ENCODE measurements around the gene GNAI2. TPM values are rescaled to one million over a fixed set of nuclear protein-coding genes. Genes with fewer than 3 reads are reported as not detected.
"Not testable (repeated sequence)": the region's sequence is repeated elsewhere in the genome, so short reads cannot be mapped to it uniquely, and the experiment has no call there.

GNAI2 gene
- total RNA-seq, 1 donor from 2014 or later = 309 TPM

DNA sequence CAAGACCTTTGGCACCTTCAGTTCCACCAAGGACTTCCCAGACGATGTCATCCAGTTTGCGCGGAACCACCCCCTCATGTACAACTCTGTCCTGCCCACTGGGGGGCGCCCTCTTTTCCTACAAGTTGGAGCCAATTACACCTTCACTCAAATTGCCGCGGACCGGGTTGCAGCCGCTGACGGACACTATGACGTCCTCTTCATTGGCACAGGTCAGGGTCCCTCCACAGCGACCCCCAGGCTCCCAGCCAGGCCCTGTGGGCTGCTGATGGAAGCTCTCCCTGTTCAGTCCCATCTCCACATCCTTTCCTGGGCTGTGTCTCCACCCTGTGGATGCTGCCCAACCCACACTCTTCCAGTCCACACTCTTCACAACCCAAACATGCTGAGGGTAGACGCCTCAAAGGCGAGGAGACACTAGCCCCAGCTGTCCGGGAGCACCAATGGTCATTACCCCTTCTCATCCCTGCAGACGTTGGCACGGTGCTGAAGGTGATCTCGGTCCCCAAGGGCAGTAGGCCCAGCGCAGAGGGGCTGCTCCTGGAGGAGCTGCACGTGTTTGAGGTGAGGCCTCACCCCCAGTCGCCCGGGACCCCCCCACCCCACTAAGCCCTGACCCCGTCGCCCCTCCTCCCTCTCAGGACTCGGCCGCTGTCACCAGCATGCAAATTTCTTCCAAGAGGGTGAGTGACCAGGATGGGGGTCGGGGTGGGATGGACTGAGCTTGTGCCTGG is 38.5 kb downstream of the GNAI2 start:
- no peak for DNase-seq (ENCODE audit: low spot score)

DNA sequence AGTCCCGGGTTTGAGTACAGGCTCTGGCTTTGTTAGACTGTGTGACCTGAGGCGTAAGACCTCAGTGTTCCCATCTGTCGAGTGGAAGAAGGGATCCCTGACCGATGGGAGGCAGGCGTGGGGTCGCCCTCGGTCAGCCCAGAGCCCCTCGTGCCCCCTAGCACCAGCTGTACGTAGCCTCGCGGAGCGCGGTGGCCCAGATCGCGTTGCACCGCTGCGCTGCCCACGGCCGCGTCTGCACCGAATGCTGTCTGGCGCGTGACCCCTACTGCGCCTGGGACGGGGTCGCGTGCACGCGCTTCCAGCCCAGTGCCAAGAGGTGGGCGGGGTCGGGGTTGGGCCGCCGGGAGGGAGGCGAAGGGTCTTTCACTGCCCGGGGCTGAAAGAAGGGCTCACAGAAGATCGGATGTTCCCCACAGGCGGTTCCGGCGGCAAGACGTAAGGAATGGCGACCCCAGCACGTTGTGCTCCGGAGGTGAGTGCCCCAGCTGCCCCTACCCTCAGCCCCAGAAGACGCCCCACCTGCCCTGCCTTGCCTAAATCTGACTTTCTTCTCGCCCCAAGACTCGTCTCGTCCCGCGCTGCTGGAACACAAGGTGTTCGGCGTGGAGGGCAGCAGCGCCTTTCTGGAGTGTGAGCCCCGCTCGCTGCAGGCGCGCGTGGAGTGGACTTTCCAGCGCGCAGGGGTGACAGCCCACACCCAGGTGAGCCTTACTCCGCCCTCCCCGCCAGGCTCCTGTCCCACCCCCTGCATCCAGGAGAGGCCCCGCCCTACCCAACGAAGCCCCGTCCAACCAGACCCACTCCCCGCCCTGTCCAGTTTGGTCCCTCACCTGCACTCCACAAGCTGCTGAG is 39.4 kb downstream of the GNAI2 start:
- no peak for DNase-seq (ENCODE audit: low spot score)

DNA sequence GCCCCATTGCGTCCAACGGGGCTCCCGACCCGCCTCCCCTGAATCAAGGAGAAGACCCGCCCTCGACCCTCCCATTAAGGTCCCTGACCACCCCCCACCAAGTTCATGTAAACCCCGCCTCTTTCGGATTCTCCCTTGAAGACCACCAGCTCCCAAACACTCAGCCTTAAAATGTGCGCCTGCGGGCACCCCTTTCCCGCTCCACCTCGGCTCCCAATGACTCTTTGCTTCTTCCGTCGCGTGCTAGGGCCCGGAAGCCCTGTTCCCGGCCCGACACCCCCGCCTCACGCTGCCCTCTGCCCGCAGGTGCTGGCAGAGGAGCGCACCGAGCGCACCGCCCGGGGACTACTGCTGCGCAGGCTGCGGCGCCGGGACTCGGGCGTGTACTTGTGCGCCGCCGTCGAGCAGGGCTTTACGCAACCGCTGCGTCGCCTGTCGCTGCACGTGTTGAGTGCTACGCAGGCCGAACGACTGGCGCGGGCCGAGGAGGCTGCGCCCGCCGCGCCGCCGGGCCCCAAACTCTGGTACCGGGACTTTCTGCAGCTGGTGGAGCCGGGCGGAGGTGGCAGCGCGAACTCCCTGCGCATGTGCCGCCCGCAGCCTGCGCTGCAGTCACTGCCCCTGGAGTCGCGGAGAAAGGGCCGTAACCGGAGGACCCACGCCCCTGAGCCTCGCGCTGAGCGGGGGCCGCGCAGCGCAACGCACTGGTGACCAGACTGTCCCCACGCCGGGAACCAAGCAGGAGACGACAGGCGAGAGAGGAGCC is 40.2 kb downstream of the GNAI2 start:
- DNase-seq (ENCODE audit: low spot score) = no peak

DNA sequence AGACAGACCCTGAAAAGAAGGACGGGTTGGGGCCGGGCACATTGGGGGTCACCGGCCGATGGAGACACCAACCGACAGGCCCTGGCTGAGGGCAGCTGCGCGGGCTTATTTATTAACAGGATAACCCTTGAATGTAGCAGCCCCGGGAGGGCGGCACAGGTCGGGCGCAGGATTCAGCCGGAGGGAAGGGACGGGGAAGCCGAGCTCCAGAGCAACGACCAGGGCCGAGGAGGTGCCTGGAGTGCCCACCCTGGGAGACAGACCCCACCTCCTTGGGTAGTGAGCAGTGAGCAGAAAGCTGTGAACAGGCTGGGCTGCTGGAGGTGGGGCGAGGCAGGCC is 40.7 kb downstream of the GNAI2 start:
- DNase-seq (ENCODE audit: low spot score) = no peak

DNA sequence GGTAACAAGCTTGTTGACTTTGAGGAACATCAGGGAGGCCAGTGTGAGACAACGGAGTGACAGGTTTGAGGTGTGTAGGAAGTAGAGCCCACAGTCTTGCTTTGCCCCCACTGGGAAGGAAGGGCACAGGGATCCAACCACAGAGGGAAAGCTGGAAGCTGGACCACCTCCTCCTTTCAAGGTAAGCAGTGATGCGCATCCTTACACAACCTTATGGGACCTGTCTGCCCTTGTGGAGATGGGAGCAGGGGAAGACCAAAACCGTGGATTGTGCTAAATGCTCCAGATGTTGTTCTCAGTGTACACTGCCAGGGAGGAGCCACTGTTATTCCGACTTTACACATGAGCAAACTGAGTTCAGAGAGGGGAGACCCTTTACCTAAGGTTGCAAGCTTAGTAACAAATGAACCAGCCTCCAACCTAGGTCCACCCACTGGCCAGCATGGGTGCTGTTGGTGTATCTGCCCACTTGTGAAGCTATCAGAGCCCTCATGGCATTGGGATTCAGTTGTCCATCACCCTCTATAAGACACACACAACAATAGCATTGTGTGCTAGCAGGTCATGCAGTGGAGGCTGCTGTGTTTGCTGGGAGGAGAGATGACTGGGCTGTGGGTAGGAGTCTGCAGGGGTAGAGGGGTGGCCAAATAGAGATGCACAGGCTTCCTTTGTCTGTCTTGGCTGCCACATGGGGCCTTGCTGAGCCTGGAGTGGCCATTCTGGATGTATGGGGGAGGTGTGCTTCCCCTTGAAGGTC is 42.3 kb downstream of the GNAI2 start:
- DNase-seq (ENCODE audit: low spot score) = no peak

DNA sequence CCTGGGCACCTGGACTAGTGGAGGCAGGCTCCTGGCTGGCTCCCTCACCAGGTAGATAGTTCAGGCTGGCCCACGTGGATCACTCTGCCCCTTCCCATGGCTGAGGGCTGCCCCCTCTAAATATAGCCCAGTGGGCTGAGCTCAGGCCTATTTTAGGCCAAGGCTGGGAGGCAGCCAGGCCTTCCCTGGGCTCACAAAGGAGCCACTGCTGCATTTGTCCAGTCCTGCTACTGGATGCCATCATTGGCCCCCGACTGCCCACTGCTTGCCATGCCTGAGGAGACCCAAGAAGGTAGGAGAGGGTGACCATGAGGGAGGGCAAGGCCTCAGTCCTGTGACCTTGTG is 42.8 kb downstream of the GNAI2 start, which contains the start of gene LSMEM2:
TSS of gene LSMEM2 (plus strand) at position 208 of the 345 bp plus-strand sequence. CDS start at position 235, 27 bp downstream.
- no peak for DNase-seq (ENCODE audit: low spot score)

DNA sequence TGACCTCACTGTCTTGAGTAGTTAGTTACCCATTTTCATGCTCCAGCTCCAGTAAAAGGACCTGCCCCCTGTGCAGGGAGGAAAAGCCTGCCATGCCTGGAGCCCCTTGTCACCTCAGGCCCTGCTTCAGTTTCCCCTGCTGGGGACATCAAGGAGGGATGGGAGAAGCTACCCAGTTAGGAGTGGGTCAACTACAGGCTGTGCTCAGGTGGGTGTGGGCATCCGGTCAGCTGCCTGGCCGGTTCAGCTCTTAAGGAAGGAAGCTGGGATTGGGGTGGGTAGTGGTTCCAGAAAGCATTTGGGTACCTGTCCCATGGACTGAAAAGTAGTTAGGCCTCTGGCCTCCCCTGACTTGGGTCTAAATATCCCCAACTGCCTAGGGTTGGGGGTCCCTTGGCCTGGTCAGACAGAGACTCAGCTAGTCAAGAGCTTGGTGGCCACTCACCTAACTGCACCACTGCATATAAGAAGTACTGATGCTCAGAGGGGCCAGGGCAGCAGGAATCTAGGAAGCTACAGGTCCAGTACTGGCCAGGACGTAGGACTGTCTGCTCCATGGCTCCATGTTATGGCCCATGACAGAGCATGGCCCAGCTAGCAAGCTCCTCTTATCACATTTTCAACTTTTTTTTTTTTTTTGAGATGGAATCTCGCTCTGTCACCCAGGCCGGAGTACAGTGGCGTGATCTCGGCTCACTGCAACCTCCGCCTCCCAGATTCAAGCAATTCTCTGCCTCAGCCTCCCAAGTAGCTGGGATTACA is 43.4 kb downstream of the GNAI2 start:
- DNase-seq (ENCODE audit: low spot score) = no peak

DNA sequence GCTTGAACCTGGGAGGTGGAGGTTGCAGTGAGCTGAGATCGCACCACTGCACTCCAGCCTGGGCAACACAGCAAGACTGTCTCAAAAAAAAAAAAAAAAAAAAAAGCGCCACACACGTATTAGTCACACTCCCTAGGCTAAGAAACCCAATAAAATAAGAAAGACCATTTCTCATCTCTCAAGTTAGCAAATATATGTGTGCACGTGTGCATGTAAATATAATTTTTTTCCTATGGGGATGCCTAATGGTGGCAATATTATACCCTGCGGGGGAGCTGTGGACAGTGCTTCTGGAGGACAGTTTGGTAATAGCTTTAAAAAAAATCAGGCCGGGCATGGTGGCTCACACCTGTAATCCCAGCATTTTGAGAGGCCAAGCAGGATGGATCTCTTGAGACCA is 48.1 kb downstream of the GNAI2 start:
- DNase-seq (ENCODE audit: low spot score) = not testable (repeated sequence)

DNA sequence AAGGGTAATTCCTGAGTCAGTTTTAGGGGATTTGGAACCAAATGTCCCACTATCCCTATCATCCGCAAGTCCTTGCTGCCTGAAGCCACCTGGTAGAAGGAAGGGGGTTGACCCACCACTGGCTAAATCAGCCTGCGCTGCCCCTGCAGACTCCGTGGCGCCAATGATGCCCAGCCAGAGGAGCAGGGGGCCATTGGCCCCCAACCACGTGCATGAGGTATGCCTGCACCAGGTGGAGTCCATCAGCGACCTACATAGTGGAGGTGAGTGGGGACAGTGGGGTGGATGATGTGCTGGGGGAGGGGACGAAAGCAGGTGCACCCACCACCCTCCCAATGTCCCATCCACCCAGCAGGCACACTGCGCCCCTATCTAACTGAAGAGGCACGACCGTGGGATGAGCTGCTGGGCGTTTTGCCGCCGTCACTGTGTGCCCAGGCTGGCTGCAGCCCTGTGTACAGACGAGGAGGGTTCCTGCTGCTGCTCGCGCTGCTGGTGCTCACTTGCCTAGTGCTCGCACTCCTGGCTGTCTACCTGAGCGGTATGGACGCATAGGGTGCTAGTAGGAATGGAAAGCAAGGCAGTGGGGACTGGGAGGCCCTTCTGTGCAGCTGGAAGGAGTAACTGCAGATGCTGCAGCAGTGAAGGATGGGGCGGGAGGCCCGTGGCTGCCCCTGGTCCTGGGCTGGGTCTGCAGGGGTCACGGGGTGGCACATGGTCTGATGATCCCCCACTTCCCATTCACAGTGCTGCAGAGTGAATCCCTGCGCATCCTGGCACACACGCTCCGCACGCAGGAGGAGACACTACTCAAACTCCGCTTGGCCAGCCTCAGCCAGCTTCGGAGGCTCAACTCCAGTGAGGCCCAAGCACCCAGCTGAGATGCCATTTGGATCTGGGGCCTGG is 50.6 kb downstream of the GNAI2 start:
- DNase-seq (ENCODE audit: low spot score) = no peak

DNA sequence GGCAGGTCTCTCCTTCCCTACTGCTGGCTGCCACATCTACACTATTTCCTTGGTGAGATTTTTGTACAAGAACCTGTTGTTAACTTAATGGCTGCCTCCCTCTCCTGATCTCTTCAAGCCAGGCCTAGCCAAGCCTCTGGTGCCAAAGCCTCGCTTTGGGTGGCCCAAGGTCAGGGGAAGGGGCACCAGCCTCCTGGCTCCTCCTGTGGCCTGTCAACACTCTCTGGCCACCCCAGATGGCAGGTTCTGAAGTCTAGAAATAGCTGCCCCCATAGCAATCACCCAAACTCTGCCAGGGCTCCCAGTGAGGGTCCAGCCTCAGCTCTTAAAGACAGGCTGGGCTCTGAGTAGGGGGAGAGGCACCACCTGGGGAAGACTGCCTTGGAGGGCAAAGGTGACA is 51.3 kb downstream of the GNAI2 start:
- DNase-seq (ENCODE audit: low spot score) = no peak

DNA sequence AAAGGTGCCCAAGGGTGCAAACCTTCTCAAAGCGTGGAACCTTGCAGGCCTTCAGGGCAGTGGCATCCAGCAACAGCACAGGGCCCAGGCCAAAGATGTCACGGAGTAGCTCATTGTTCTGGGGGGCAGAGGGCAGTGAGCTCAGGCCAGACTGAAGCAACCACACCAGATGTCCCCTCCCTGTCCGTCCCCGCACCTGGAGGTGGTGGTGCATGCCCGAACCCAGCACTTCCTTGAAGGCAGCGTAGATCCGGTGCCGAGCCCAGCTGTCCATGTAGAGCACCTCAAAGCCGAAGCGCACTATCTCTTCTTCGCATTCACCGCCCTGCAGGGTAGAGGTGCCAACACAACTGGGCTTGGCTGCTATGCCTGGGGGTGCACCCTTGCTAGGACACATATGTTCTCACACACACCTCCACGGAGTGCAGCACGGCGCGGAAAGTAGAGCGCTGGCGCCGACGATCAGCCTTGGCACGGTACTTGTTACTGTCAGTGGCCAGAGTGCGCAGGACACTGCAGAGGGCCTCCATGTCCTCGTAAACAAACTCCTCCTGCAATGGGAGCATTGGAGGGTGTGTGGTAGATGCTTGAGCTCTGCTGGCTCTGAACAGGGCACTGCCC is 52.5 kb downstream of the GNAI2 start:
- DNase-seq (ENCODE audit: low spot score) = no peak

DNA sequence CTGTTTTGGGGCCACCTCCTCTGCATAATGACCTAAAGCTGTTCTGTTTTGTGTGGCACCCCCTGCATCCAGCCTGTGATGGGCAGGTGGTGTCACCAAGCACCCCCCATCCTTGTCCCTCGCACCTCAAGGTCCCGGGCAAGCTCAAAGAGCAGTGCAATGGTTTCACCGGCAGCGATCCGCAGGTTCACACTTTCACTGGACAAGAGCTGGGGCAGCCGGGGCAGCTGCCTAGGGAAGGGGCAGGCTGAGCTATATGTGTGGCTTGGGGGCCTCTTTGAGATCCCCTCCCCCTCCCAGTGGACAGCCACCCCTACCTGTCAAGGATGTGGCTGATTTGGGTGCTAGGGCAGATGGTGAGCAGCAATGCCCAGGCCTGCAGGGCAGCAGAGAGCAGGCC is 53.1 kb downstream of the GNAI2 start:
- DNase-seq (ENCODE audit: low spot score) = no peak

DNA sequence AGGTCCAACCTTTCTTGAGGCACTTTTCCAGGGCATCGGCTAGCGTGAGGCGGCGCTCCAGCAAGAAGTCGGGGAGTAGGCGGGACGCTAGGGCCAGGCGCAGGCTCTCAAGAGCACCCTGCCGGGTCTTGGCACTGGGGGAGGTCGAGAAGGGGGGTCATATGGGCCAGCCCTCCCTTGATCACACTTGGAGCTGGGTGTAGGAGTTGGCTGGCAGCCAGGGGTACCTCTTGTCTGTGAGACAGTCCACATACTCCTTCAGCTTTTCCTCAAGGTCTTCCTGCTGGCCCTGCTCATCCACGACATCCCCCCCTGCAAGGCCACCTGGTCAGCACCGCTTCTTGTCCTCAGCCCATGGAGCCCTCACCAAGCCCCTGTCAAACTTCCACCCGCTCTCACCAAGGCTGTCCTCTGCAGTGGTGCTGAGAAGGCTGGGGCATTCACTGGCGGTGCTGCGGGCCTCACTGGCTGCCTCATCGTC is 54.2 kb downstream of the GNAI2 start:
- no peak for DNase-seq (ENCODE audit: low spot score)

DNA sequence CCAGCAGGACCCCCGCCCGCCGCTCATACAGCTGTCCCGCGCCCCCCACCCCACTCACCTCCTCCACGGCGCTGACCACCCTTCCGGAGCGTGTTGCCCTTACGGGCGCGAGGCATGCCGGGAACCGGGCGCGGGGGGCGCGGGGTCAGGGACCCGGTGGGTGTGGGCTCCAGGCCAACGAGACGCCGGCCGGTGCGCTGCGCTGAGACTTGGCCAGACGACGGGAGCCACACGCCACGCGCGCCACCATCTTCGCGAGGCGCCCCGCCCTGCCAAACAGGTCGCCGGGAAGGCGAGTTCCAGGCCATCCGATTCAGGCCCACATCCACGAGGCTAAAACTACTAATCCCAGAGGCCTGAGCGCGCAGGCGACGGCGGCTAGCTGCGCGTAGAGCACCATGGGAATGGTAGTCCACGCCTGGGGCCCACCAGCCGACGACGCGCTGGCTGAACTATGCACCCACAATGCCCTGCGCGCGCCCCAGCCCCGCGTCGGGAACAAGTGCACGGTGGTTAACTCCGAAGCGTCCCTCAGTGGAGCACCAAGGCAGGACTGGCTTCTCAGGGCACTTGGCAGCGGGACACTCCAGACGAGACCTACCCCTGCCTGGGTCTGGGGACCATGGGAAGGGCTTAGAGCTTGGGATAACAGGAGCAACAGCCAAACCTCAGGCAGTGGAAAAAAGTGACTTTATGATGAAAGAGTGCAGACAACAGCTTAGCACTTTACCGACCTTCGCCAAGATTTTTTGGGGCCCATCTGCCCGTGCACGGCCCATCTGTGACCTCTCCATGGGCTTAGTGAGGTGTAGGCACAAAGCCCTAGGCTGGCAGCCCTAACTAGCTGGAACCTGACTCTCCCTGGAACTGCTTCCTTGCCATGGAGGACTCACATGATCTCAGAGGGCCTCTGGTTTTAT is 56.4 kb downstream of the GNAI2 start, which contains the start of gene IFRD2:
TSS of gene IFRD2 (minus strand) at position 271 of the 920 bp plus-strand sequence. CDS start at position 116, 155 bp downstream.
- peak; percentile 99 for DNase-seq (ENCODE audit: low spot score)

DNA sequence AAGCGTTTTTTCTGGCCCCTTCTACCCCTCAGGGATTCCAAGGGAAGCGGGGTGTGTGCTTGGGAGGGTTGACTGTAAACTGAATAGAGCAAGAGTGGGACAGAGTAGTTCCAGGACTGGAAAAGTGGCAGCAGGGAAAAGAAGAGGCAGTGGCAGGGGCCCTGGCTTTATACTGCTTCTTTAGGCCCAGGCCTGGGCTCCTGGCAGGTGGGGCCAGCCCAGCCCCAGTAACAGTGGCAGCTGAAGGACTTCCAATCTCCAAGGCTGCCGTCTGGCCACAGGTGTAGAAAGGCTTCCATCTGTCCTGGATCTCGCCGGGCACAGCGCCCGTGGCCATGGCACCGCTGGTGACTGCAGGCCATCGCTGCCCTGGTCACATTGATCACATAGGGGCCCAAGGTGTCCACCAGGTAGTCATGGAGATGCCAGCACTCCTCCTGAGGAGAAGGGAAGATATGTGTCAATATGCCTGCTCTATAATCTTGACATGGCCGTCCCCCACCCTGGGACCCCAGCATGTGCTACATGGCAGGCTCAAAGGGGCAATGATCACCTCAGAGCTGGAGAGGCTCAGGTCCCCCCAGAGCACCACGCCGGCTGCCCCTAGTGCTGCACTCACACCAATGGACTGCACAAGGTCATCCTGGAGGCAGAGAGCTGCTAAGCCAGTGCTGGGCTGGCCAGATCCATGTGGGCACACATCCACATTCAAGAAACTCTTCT is 57.2 kb downstream of the GNAI2 start:
- no peak for DNase-seq (ENCODE audit: low spot score)

DNA sequence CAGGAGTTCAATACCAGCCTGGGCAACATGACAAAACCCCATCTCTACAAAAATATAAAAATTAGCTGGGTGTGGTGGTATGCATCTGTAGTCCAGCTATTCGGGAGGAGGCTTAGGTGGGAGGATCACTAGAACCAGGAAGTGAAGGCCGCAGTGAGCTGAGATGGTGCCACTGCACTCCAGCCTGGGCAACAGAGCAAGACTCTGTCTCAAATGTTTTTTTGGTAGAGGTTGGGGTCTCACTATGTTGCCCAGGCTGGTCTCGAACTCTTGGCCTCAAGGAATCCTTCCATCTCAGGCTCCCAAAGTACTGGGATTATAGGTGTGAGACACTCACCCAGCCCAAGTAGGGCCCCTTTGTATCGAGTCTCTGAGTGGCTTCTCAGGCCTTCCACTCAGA is 58.1 kb downstream of the GNAI2 start:
- no peak for DNase-seq (ENCODE audit: low spot score)
